ENCODE measurements around the gene SPATA17.

Gene SPATA17

DNA sequence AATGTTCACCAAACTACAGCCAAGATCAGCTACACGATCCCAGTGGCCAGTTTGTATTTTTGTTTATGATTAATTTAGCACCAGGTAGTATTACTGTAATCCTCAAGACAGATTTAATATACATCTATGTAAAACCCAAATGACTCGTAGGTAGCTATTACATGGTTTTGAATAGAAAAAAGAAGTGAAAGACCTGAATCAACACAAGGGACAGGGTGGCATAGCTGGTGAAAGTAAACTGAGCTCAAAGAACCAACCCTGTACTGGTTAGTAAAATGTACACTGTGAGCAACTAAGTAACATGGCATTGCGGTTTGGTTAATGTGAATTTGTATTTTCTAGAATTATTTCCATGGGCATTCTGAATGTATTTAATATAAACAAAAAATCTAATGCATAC is 9.1 kb upstream of the SPATA17 start:
- H3K36me3 ChIP-seq (ENCODE audit: control insufficient read depth in 1 of 2, insufficient read depth in 2 of 2, low read depth in 1 of 2, low read length in 2 of 2): peaks cover 4 to 31% of the 10 kb centered on the region in 2 experiments
- H3K9me3 ChIP-seq (ENCODE audit: control insufficient read depth, low read length): no peaks in the 10 kb centered on the region
- no peaks in the 10 kb centered on the region for H3K27me3 ChIP-seq (ENCODE audit: control insufficient read depth in 1 of 2, insufficient read depth in 1 of 2, low read length in 2 of 2)
- no peak overlapping the region for H2BK15ac ChIP-seq (ENCODE audit: low read depth, poor library complexity, severe bottlenecking)
- no peak overlapping the region for H2AFZ ChIP-seq (ENCODE audit: low read depth, low read length)
- H3K4me2 ChIP-seq (ENCODE audit: low read length, poor library complexity, severe bottlenecking): no peak overlapping the region
- no peak overlapping the region for H3K23ac ChIP-seq (ENCODE audit: low read length in 2 of 2)
- no peak overlapping the region for H2AK5ac ChIP-seq (ENCODE audit: low read length, severe bottlenecking)
- H4K8ac ChIP-seq (ENCODE audit: low read length): no peak overlapping the region
- no peak overlapping the region for H3K27ac ChIP-seq (ENCODE audit: low read length, poor library complexity, severe bottlenecking)
- no peak for DNase-seq
- no peak overlapping the region for H4K91ac ChIP-seq (ENCODE audit: low read length)
- no peaks in the 10 kb centered on the region for H3K4me1 ChIP-seq (ENCODE audit: control insufficient read depth, insufficient read depth, low read depth, low read length)
- no peak overlapping the region for H3K4me3 ChIP-seq (ENCODE audit: insufficient read depth in 1 of 2, low read depth in 1 of 2, low read length in 2 of 2)
- no peak overlapping the region for H2BK5ac ChIP-seq (ENCODE audit: low read depth, low read length, poor library complexity, severe bottlenecking)
- H2BK12ac ChIP-seq (ENCODE audit: low read length in 2 of 2): no peak overlapping the region
- H3K9ac ChIP-seq (ENCODE audit: low read length): no peak overlapping the region
- H3K14ac ChIP-seq (ENCODE audit: low read length in 2 of 2): no peak overlapping the region
- 100% methylated on average over 1 of the region's 3 CpGs for WGBS
- H3K18ac ChIP-seq (ENCODE audit: low read depth in 1 of 2, low read length in 2 of 2): no peak overlapping the region
- no peak overlapping the region for H2BK120ac ChIP-seq (ENCODE audit: low read depth, low read length)
- peaks cover 15% of the 10 kb centered on the region for H3K79me1 ChIP-seq (replicated peaks; ENCODE audit: low read length, poor library complexity, severe bottlenecking)
- H3K4ac ChIP-seq (ENCODE audit: low read depth in 1 of 2, low read length in 2 of 2): no peak overlapping the region

DNA sequence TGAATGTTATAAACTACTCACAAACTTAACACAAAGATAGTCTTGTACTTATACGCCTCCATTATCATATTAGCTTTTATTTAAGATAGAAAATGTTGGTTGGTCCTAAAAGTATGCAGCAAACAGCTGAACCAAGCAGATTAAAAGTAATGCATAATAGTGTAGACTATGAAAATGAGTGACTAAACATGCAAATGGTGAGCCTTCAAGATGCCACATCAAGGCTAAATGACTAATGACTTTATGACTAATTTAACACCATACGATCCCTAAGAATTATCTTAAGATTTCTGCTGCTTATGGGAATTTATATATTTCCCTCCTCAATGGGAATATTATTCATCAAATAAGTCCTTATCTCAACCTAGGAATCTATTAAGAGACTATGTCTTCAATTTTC is 4.8 kb upstream of the SPATA17 start:
- Histone ChIP-seq H3K4me1 (ENCODE audit: control insufficient read depth, insufficient read depth, low read depth, low read length) (no peaks in the 10 kb centered on the region), H3K14ac (ENCODE audit: low read length in 2 of 2) (no peak overlapping the region), H2BK15ac (ENCODE audit: low read depth, poor library complexity, severe bottlenecking) (no peak overlapping the region), H4K8ac (ENCODE audit: low read length) (no peak overlapping the region), H3K23ac (ENCODE audit: low read length in 2 of 2) (no peak overlapping the region), H2BK12ac (ENCODE audit: low read length in 2 of 2) (no peak overlapping the region), H2AFZ (ENCODE audit: low read depth, low read length) (no peak overlapping the region), H2BK120ac (ENCODE audit: low read depth, low read length) (no peak overlapping the region), H3K18ac (ENCODE audit: low read depth in 1 of 2, low read length in 2 of 2) (no peak overlapping the region), H2BK5ac (ENCODE audit: low read depth, low read length, poor library complexity, severe bottlenecking) (no peak overlapping the region), H4K91ac (ENCODE audit: low read length) (no peak overlapping the region), H2AK5ac (ENCODE audit: low read length, severe bottlenecking) (no peak overlapping the region), H3K36me3 (ENCODE audit: control insufficient read depth in 1 of 2, insufficient read depth in 2 of 2, low read depth in 1 of 2, low read length in 2 of 2) (no peaks in the 10 kb centered on the region), H3K4me3 (ENCODE audit: insufficient read depth in 1 of 2, low read depth in 1 of 2, low read length in 2 of 2) (no peak overlapping the region), H3K4ac (ENCODE audit: low read depth in 1 of 2, low read length in 2 of 2) (no peak overlapping the region), H3K4me2 (ENCODE audit: low read length, poor library complexity, severe bottlenecking) (no peak overlapping the region), H3K79me1 (replicated peaks; ENCODE audit: low read length, poor library complexity, severe bottlenecking) (peaks cover 5% of the 10 kb centered on the region), H3K27me3 (ENCODE audit: control insufficient read depth in 1 of 2, insufficient read depth in 1 of 2, low read length in 2 of 2) (no peaks in the 10 kb centered on the region), H3K9me3 (ENCODE audit: control insufficient read depth, low read length) (no peaks in the 10 kb centered on the region), H3K27ac (ENCODE audit: low read length, poor library complexity, severe bottlenecking) (no peak overlapping the region), H3K9ac (ENCODE audit: low read length) (no peak overlapping the region)
- DNase-seq: no peak
- WGBS: no CpG with 5 or more reads among the region's 2 CpGs

DNA sequence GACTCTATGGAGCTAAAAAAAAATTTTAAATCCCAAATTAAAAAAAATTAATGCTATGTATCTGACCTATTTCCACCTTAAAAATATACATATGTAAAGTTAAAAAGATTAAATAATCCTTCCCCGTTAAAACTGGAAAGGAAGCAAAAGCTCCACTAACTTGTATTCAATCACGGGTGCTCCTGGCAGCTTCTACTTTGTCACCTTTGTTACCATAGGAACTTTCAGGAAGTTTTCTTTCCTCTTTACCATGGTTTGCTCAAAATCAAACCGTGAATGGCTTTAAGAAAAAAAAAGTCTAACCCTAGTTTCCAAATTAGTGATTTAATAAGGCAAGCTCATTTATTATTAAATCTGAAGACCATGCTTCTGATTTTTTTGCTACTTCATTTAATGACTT is 3.7 kb upstream of the SPATA17 start:
- Histone ChIP-seq H2AK5ac (ENCODE audit: low read length, severe bottlenecking) (no peak overlapping the region), H3K9me3 (ENCODE audit: control insufficient read depth, low read length) (no peaks in the 10 kb centered on the region), H3K14ac (ENCODE audit: low read length in 2 of 2) (no peak overlapping the region), H2AFZ (ENCODE audit: low read depth, low read length) (no peak overlapping the region), H2BK120ac (ENCODE audit: low read depth, low read length) (no peak overlapping the region), H2BK5ac (ENCODE audit: low read depth, low read length, poor library complexity, severe bottlenecking) (no peak overlapping the region), H3K9ac (ENCODE audit: low read length) (no peak overlapping the region), H3K79me1 (replicated peaks; ENCODE audit: low read length, poor library complexity, severe bottlenecking) (peaks cover 5% of the 10 kb centered on the region), H2BK15ac (ENCODE audit: low read depth, poor library complexity, severe bottlenecking) (no peak overlapping the region), H3K4ac (ENCODE audit: low read depth in 1 of 2, low read length in 2 of 2) (no peak overlapping the region), H4K91ac (ENCODE audit: low read length) (no peak overlapping the region), H3K4me1 (ENCODE audit: control insufficient read depth, insufficient read depth, low read depth, low read length) (no peaks in the 10 kb centered on the region), H3K4me3 (ENCODE audit: insufficient read depth in 1 of 2, low read depth in 1 of 2, low read length in 2 of 2) (no peak overlapping the region), H3K4me2 (ENCODE audit: low read length, poor library complexity, severe bottlenecking) (no peak overlapping the region), H3K23ac (ENCODE audit: low read length in 2 of 2) (no peak overlapping the region), H3K27me3 (ENCODE audit: control insufficient read depth in 1 of 2, insufficient read depth in 1 of 2, low read length in 2 of 2) (no peaks in the 10 kb centered on the region), H3K27ac (ENCODE audit: low read length, poor library complexity, severe bottlenecking) (no peak overlapping the region), H3K18ac (ENCODE audit: low read depth in 1 of 2, low read length in 2 of 2) (no peak overlapping the region), H3K36me3 (ENCODE audit: control insufficient read depth in 1 of 2, insufficient read depth in 2 of 2, low read depth in 1 of 2, low read length in 2 of 2) (no peaks in the 10 kb centered on the region), H4K8ac (ENCODE audit: low read length) (no peak overlapping the region), H2BK12ac (ENCODE audit: low read length in 2 of 2) (no peak overlapping the region)
- DNase-seq: no peak
- WGBS: 78% methylated on average over 2 of the region's 3 CpGs

DNA sequence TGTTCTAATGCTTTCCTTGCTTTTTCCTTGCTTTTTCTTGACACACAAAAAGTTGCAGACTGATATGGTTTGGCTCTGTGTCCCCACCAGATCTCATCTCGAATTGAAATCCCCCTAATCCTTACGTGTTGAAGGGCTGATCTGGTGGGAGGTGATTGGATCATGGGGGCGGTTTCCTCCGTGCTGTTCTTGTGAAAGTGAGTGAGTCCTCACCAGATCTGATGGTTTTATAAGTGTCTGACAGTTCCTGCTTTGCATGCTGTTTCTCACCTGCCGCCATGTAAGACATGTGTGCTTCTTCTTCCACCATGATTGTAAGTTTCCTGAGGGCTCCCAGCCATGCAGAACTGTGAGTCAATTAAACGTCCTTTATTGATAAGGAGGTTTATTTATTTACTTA is 11.3 kb downstream of the SPATA17 start:
- 61% methylated on average over 5 of the region's 6 CpGs for WGBS
- Histone ChIP-seq H4K91ac (ENCODE audit: low read length) (no peak overlapping the region), H3K27ac (ENCODE audit: low read length, poor library complexity, severe bottlenecking) (no peak overlapping the region)

More for the DNA sequence above, 11.3 kb downstream of the SPATA17 start:
- Histone ChIP-seq H3K9me3 (ENCODE audit: control insufficient read depth, low read length) (no peaks in the 10 kb centered on the region), H2AFZ (ENCODE audit: low read depth, low read length) (no peak overlapping the region), H4K8ac (ENCODE audit: low read length) (no peak overlapping the region), H3K18ac (ENCODE audit: low read depth in 1 of 2, low read length in 2 of 2) (no peak overlapping the region), H3K14ac (ENCODE audit: low read length in 2 of 2) (no peak overlapping the region), H2BK12ac (ENCODE audit: low read length in 2 of 2) (no peak overlapping the region), H3K4me1 (ENCODE audit: control insufficient read depth, insufficient read depth, low read depth, low read length) (no peaks in the 10 kb centered on the region), H2BK15ac (ENCODE audit: low read depth, poor library complexity, severe bottlenecking) (no peak overlapping the region), H3K4ac (ENCODE audit: low read depth in 1 of 2, low read length in 2 of 2) (no peak overlapping the region), H3K23ac (ENCODE audit: low read length in 2 of 2) (no peak overlapping the region), H3K79me1 (replicated peaks; ENCODE audit: low read length, poor library complexity, severe bottlenecking) (no peaks in the 10 kb centered on the region), H2BK120ac (ENCODE audit: low read depth, low read length) (no peak overlapping the region), H3K36me3 (ENCODE audit: control insufficient read depth in 1 of 2, insufficient read depth in 2 of 2, low read depth in 1 of 2, low read length in 2 of 2) (no peaks in the 10 kb centered on the region), H2BK5ac (ENCODE audit: low read depth, low read length, poor library complexity, severe bottlenecking) (no peak overlapping the region), H2AK5ac (ENCODE audit: low read length, severe bottlenecking) (no peak overlapping the region), H3K9ac (ENCODE audit: low read length) (no peak overlapping the region), H3K4me3 (ENCODE audit: insufficient read depth in 1 of 2, low read depth in 1 of 2, low read length in 2 of 2) (no peak overlapping the region), H3K4me2 (ENCODE audit: low read length, poor library complexity, severe bottlenecking) (no peak overlapping the region), H3K27me3 (ENCODE audit: control insufficient read depth in 1 of 2, insufficient read depth in 1 of 2, low read length in 2 of 2) (no peaks in the 10 kb centered on the region)
- no peak for DNase-seq
